ENCODE measurements around the gene ZCCHC3.
"Not testable (repeated sequence)": the region's sequence is repeated elsewhere in the genome, so short reads cannot be mapped to it uniquely, and the experiment has no call there.

Gene ZCCHC3

DNA sequence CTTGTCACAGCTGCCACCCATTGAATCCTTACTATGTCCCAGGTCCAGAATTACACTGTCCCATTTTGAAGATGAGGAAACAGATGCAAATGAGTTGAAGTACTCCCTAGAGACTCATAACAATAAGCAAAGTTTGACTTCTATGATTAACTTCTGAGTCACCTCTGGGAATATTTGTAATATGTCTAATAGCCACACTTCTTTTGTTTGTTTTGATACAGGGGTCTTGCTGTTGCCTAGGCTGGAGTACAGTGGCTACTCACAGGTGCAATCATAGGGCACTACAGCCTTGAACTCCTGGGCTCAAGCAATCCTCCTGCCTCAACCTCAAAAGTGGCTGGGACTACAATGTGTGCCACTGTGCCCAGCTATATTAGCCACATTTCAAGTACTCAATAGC lies 16.6 kb downstream of the ZCCHC3 start:
- DNase-seq: no peak

DNA sequence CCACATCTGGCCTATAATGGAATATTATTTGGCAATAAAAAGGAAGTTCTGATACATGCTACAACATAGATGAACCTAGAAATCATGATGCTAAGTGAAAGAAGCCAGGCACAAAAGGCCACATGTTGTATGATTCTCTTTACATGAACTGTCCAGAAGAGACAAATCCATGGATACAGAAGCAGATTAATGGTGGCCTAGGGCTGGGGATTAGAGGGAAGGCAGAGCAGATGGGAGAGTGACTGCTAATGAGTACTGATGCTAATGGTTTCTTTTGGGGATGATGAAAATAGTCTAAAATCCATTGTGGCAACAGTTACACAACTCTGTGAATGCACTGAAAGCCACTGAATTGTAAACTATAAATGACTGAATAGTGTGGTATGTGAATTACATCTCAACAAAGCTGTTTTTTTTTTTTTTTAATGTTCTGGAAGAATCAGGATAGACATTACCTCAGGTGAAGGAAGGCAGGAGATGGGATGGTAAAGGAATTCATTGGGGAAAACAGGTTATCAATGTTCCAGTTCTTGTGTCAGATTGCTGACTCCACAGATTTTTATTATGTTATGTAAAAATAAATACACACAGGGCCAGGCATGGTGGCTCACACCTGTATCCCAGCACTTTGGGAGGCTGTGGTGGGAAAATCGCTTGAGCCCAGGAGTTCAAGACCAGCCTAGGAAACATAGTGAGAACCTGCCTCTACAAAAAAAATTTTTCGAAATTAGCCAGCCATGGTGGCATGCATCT lies 19.1 kb downstream of the ZCCHC3 start:
- DNase-seq: no peak

- DNase-seq: peak; percentile 92
Observed at GRCh38 chr20:324177-325044, 27.0 kb downstream of the ZCCHC3 start.

- DNase-seq: peak; percentile 95
Observed at GRCh38 chr20:325045-325888, 27.9 kb downstream of the ZCCHC3 start, which contains the start of gene SOX12. Gene SOX12 (plus strand): TSS chr20:325552. CDS start chr20:325925, 373 bp downstream.

GRCh38 chr20:325889-326644 lies 28.7 kb downstream of the ZCCHC3 start:
- peak; percentile 40 for DNase-seq

GRCh38 chr20:326645-327185 lies 29.3 kb downstream of the ZCCHC3 start:
- DNase-seq: no peak

DNA sequence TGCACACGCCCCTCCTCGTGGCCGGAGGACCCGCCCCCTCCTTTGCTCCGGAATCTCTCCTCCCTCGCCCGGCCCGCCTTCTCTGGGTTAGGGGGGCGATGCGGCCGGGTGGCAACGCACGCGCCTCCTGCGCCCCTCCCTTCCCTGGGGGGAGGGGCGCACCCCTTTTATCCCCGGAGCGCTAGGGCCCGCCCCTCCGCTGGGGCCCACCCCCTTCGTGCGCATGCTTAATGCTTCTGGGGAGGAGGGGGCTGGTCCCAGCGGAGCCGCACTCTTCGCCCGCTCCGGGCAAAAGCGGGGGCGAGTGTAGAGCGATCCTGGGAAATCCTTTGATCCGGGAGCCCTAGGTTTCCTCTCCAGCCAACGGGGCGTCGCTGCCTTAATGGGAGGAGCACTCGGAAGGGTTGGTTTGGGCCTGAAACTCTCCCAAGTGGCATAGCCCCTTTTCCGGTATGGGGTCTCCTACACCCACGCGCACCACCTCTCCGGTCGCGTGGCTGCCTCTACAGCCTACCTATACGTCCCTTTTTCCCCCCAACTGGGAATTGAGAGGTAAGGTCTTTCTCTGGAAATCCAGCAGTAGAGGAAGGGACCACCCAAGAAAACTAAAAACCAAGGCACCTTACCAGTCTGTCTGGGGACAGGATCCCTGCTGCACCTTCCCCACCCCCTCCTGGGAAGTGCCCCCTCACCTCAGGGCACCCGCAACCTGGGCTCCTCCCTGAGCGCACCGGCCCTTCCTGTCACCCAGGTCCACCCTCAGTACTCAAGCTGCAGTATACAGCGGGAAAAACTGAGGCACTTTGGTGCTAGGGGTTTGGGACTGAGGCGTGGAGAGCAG lies 30.0 kb downstream of the ZCCHC3 start:
- DNase-seq: no peak

GRCh38 chr20:328027-328974 lies 30.9 kb downstream of the ZCCHC3 start:
- DNase-seq: no peak

DNA sequence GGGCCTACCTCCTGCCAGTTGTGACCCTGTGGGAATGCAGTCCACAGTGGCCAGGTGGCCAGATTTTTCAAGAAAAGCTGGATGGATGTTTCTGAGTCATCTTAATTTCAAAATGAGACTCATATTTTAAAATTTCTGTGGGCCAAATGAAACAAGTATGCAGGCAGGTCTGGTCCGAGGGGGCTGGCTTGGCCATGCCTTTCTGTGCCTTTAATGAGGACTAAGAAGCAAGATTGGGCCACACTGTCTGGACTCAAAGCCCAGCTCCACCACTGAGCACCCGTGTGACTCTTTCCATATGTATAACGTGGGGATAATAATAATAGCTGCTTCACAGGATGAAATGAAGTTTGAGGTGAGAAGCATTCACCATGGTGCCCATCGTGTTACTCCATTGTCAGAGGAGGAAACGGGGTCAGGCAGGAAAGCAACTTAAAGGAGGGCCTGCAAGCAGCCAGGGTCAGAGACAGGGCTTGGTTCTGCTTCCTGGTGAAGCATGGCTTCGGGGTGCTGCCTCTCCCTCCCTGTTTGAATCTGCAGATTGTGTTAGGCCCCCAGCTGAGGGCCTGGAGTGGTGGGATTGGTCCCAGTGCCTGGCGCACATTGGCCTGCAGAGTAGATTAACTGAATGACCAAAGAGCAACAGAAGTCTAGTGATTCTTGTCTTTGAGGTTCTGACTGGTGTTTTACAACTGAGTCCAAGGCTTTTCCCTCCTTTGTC lies 31.8 kb downstream of the ZCCHC3 start:
- DNase-seq: no peak

- DNase-seq: no peak
Observed at GRCh38 chr20:329851-330232, 32.5 kb downstream of the ZCCHC3 start.

DNA sequence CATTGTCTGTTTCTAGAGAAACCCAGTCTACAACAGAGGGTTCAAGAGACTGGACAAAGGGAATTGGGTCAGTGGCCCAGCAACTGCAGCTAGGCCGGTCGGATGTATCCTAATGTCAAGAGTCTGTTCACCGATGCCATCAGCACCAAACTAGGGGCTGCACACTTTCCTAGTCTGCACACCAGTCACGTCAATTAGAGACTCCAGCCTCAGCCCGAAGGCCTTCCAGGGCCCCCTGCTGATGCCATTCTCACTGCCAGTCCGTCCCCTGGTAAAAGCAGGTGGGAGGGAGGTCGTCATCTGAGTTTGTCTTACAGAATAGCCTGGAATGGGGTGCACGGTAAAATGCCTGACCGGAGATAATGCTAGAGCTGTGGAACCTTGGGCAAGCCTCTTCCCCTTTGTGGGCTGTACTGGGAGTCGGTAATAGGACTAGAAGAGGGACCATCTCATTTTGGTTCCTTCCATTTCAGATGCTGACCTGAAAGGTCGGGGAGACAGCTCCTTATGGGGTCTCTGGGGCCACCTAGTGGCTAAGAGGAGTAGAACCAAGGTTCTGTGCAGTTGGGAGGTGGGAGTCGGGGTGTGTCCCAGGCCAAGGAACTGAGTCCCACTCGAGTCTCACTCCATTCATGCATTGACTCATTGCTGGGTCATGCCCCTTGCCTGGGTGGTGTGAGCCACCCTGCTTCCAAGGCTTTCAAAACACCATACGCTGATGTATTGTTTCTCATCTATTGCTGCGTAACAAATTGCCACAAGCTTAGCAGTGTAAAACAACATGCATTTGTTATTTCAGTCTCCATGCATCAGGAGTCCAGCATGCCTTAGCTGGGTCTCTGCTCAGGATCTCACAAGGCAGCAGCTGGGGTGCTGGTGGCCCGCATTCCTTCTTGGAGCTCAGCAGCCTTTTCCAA lies 33.1 kb downstream of the ZCCHC3 start:
- DNase-seq: peak; percentile 89

- no peak for DNase-seq
Observed at GRCh38 chr20:334578-334977, 37.2 kb downstream of the ZCCHC3 start.

- not testable (repeated sequence) for DNase-seq
Observed at GRCh38 chr20:336040-336439, 38.7 kb downstream of the ZCCHC3 start.

DNA sequence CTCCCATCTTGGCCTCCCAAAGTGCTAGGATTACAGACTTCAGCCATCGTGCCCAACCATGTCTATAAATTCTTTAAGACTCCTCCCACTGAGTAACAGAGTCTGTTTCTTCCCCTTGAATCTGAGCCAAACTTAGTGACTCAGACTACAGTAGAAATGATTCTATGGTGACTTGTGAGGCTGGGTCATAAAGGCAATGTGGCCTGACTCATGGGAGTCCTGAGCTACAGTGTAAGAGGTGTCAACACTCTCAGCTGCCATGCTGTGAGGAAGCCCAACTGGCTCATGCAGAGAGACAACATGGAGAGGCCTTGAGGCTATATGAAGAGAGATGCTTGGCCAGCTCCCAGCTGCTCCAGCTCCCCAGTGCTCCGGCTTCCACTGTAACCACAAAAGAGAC lies 44.3 kb downstream of the ZCCHC3 start:
- peak; percentile 80 for DNase-seq

DNA sequence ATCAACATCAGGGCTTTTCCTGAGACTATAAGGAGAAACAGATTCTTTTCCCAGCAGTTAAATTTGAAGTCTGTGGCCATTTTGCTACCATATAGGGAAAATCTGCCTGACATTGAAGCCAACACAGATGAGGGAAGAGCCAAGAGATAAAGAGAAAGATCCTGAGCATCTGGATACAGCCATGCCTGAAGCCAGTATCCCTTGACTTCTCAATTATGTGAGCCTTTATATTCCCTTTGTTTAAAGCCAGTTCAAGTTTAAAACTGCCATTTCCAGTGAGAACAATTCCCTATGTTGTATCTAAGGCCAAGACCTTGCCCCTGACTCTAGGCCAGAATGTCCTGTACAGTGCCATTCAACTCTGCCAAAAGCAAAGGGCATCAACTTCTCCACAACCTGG lies 45.7 kb downstream of the ZCCHC3 start:
- no peak for DNase-seq

- no peak for DNase-seq
Observed at GRCh38 chr20:346033-346639, 48.8 kb downstream of the ZCCHC3 start.

DNA sequence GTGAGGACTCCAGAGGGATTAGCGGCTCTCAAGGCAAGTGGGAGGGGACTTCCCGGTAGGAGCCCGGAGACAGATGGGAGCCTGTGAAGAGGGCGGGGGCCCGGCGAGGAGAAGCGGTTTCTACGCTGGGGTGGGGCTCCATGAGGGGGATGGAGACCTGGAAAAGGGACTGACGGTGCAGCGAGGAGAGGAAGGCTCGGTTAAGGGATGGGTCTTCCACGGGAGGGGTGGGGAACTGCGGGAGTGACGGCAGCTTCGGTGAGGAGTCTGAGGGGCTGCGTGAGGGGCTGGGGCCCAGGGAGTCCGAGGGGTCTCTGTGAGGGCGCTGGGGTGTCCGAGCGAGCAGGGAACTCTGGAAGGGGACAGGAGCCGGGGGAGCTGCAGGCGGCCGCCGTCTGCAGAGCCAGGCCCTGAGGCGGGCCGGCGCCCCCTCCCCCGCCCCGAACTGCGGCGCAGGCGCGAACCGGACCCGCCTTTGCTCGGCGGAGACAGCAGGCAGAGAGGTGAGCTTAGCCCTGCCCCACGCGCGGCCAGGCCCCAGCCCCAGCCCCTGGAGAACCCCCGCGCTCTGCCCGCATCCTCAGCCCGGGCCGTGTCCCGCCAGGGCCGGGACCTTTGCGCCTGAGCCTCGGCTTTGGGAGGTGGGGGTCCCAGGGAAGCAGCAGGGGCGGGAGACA lies 49.4 kb downstream of the ZCCHC3 start, which contains the start of gene NRSN2:
Gene NRSN2, plus strand, starts transcription at position 472 of the 677 bp plus-strand sequence. CDS start 2,533 bp downstream, outside the sequence.
- no peak for DNase-seq
